Fibroblast of pulmonary artery (primary cell): Measurements from ENCODE around the gene SLC2A10.

ENCODE experiments used
- DNase-seq: peaks from one replicate; pipeline ENCODE4 v3.0.0-alpha.2; 2010; ENCODE audit warnings: low read depth
- H3K4me3 ChIP-seq: replicated peaks from 2 replicates; pipeline ENCODE4 v1.5.1; 2011; ENCODE audit warnings: low read depth, mild to moderate bottlenecking, control low read depth, low read length, moderate library complexity
- CTCF ChIP-seq: IDR thresholded peaks from 2 replicates; pipeline ENCODE4 v1.5.1; 2011; ENCODE audit warnings: mild to moderate bottlenecking, control low read depth, low read length, inconsistent platforms; ENCODE audit errors: missing control alignments

The SLC2A10 gene

DNA sequence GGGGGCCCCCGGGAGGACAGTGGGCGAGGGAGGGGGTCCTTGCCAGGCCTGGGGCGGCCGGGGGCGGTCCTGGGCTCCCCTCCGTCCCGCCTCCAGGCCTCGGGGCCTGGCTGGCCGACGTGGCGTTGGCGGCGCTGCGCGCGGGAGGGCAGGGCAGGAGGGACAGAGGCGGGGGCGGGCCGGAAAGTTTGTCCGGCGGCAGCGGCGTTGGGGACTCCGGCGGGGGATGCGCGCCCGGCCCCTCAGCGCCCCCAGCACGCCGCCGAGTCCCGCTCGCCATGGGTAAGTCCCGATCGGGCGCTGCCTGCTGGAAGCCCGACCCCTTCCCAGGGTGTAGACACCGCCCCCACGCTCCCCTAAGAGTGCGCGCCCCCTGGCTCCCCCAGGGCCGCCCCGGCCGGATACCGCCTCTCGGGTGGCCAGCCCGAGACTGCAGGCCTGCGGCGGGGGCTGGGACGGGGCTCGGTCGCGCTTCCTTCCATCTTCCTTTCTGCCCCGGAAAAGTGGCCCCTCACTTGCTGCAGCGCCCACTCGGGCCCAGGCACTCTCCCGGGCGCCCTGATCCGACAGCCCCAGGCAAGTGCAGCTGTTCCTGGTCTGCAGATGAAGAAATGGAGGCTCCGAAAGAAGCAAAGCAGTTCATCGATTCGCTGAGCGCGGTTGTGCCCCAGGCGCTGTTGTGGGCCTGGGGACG lies at the start of gene SLC2A10:
TSS of gene SLC2A10 (plus strand) at position 191 of the 694 bp plus-strand sequence. CDS start at position 279, 88 bp downstream.
- TF ChIP-seq CTCF = no peak
- peak within 1 kb of the TSS; percentile 76 for H3K4me3 ChIP-seq
- peak; percentile 56 for DNase-seq

DNA sequence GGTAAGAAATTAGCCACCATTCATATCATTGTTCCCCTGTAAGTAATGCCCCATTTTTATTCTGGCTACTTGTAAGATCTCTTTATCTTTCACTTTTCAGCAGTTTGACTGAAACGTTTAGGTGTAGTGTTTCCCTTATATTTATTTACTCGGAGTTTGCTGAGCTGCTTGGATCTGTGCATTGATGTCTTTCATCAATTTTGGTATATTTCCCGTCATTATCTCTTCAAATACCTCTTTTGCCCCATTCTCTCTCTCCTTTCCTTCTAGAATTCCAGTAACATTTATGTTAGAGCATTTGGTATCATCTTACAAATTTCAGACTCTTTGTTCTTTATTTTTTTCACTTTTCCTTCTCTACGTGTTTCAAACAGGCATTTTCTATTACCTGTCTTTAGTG lies 49.0 kb upstream of the SLC2A10 start:
- no peak for TF ChIP-seq CTCF
- no peak for DNase-seq
- H3K4me3 ChIP-seq = no peak overlapping the region

DNA sequence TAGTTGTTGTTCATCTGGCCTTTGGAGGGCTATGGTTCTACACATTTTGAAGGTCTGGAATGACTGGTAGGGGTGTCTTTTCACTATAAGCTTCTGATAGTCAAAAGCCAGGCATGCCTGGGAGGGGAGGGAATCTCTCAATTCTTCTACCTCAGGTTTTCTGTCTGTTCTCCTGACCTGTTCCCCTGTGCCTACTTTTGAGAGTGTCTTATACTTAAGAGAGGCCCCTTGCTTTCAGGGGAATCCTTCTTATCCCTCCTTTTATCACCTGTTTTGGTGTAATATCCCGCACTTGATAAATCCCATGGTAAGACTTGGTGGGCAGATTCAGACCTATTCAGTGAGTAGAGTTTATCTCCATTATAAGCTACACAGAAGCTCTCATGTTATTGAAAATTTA lies 47.8 kb upstream of the SLC2A10 start:
- no peak overlapping the region for H3K4me3 ChIP-seq
- TF ChIP-seq CTCF = no peak
- DNase-seq = no peak

- H3K4me3 ChIP-seq = no peak overlapping the region
- no peak for TF ChIP-seq CTCF
- DNase-seq = no peak
Measured at GRCh38 chr20:46663531-46663930, 45.9 kb upstream of the SLC2A10 start.

GRCh38 chr20:46665602-46666001 lies 43.8 kb upstream of the SLC2A10 start:
- DNase-seq = no peak
- H3K4me3 ChIP-seq = no peak overlapping the region
- no peak for TF ChIP-seq CTCF

DNA sequence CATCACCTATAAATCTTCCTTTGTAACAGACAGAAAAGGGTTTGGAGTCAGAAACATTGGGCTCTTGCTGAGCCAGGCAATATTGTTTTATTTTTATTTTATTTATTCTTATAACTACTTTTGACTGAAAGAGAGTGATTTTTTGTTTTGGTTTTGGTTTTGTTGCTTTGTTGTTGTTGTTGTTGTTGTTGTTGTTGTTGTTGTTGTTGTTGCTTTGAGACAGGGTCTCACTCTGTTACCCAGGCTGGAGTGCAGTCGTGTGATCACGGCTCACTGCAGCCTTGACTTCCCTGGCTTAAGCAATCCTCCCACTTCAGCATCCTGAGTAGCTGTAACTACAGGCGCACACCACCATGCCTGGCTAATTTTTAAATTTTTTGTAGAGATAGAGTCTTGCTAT lies 43.1 kb upstream of the SLC2A10 start:
- no peak for DNase-seq
- no peak for TF ChIP-seq CTCF
- no peak overlapping the region for H3K4me3 ChIP-seq
